Measurements from ENCODE around the gene UNC45A.
A peak's percentile ranks its signal among the peaks of the same experiment; 100 is the strongest.

DNA sequence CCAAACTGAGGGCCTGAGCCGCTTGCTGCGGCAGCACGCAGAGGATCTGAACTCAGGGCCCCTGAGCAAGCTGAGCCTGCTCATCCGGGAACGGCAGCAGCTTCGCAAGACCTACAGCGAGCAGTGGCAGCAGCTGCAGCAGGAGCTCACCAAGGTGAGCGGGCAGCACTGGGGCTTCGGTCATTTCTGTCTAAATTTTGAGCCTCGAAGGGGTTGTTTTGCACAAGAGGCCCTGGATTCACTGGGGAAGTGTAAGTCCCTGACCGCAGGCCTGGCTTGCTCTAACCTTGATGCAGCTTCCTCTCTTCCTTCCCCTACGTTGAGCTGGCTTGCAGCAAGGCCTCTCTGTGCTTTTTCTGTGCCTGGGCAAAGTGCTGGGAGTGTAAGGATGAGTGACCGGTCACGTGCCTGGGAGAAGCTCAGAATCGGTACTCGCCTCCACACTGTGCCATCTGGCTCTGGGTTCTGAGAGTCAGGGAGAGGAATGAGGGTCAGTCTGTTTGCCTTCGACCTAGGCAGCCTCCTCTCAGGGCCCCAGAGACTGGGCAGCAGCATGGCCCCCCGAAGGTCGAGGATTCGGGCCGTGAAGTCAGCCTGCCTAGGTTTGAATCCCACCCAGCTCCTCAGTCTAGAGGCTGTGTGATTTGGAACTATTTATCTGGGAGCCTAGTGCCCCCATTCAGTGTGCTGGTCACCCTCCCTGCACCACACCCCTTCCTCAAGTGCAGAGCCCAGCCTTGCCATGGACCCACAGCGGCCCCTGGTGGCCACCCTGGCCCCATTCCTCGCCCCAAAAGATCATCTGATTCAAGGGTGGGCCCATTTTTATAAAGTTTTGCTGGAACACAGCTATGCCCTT, 49.4 kb upstream of the UNC45A start:
- TF ChIP-seq, protein P1, sequence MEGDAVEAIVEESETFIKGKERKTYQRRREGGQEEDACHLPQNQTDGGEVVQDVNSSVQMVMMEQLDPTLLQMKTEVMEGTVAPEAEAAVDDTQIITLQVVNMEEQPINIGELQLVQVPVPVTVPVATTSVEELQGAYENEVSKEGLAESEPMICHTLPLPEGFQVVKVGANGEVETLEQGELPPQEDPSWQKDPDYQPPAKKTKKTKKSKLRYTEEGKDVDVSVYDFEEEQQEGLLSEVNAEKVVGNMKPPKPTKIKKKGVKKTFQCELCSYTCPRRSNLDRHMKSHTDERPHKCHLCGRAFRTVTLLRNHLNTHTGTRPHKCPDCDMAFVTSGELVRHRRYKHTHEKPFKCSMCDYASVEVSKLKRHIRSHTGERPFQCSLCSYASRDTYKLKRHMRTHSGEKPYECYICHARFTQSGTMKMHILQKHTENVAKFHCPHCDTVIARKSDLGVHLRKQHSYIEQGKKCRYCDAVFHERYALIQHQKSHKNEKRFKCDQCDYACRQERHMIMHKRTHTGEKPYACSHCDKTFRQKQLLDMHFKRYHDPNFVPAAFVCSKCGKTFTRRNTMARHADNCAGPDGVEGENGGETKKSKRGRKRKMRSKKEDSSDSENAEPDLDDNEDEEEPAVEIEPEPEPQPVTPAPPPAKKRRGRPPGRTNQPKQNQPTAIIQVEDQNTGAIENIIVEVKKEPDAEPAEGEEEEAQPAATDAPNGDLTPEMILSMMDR (IDR thresholded peaks at IDR 0.05): peak; percentile 89 to 94 (median 91)
- TF ChIP-seq EP300 (IDR thresholded peaks at IDR 0.05): no peak
- no peak for TF ChIP-seq POLR2A (IDR thresholded peaks at IDR 0.05)

Data from ovary (tissue), 3 donors.